Activated CD8-positive, alpha-beta memory T cell treated with anti-CD3 and anti-CD28 coated beads, Interleukin-2, amount 10 ng/mL, durations not matched to agents 7 days and 5 days (primary cell): ENCODE measurements around the gene TADA2B. TPM values are rescaled to one million over a fixed set of nuclear protein-coding genes. Genes with fewer than 3 reads are reported as not detected.
"Not testable (repeated sequence)": the region's sequence is repeated elsewhere in the genome, so short reads cannot be mapped to it uniquely, and the experiment has no call there.

Source experiments
- ATAC-seq: fragments of 150-1000 bp; cut with Tn5 transposase; one replicate; pipeline ENCODE4 v1.10.0; 2021; ENCODE audit warnings: moderate library complexity
- CTCF ChIA-PET: fragments of 350-600 bp; sonication (Branson Sonifier 250); formaldehyde crosslinking; loops from one replicate; lab custom pipeline; 2021; ENCODE audit warnings: antibody characterized with exemption; lab: Charles Lee
- DNase-seq: peaks from one replicate; pipeline ENCODE4 v3.0.0-alpha.2; 2020
- H3K27ac Mint-ChIP-seq: one replicate; pipeline ENCODE4 v1.8.0; 2021; ENCODE audit warnings: mild to moderate bottlenecking, mixed read lengths
- H3K27me3 Mint-ChIP-seq: one replicate; pipeline ENCODE4 v1.8.0; 2021; ENCODE audit warnings: mixed read lengths
- H3K36me3 Mint-ChIP-seq: one replicate; pipeline ENCODE4 v1.8.0; 2021; ENCODE audit warnings: mild to moderate bottlenecking, mixed read lengths
- H3K4me1 Mint-ChIP-seq: one replicate; pipeline ENCODE4 v1.8.0; 2021; ENCODE audit warnings: mixed read lengths
- H3K4me3 Mint-ChIP-seq: one replicate; pipeline ENCODE4 v1.8.0; 2021; ENCODE audit warnings: mild to moderate bottlenecking, moderate library complexity, mixed read lengths
- H3K9me3 Mint-ChIP-seq: one replicate; pipeline ENCODE4 v1.8.0; 2022; ENCODE audit warnings: low read depth, mixed read lengths
- total RNA-seq, 2 experiments: library from RNA; stranded (reverse); gene quantifications; one replicate each; pipeline ENCODE4 v1.2.3, GENCODE V29; 2021

Gene TADA2B
- total RNA-seq, 2 experiments from 2014 or later, result 16.9 to 21.4 TPM

DNA sequence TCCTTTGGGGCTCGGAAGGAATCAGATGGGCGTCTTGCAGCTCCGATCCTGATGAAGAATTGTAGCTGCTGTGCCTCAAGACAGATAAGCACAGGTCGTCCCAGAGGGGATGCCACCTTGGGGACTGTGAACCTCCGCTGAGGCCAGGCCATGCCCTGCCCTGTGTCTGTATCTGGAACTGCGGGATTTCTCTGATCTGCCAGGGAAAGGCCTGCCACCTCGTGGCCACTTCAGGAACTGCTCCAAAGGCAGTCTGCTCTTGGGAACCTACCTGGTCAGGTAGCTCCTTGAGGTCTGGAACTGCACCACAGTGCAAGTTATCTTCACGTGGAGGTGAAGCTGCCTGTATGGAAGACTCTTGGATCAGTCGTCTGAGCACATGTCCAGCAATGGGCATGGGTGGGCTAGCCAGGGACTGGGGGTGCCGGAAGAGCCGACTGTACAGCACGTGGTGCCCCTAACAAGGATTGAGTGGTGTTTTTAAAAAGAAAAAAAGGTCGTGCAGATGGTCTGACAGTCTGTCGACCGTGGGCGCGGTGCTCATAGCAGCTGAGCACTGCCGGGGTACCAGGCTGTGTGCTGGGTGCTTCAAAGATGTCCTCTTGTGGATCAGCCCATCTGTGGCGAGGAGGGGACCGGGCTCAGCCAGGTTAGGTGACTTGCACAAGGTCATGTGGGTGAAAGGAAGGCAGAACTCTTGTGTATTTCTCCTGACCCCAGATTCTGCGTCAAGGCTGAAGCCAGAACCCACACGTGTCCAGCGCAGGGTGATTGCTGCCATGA lies 27.7 kb downstream of the TADA2B start:
- CTCF ChIA-PET, result interaction anchor here (0.6 to 11.0 kb wide), 38 partner anchors 8 to 396 kb away, joined by 3 to 153 read pairs (median 4); partner anchors contain the start of genes BLOC1S4, MRFAP1L1, TADA2B and TBC1D14
- H3K27me3 Mint-ChIP-seq, result peaks cover 14% of the 10 kb centered on the region
- H3K27ac Mint-ChIP-seq, result no peak overlapping the region
- H3K9me3 Mint-ChIP-seq, result no peaks in the 10 kb centered on the region
- no peak overlapping the region for H3K4me3 Mint-ChIP-seq
- ATAC-seq, result peak; percentile 24
- H3K36me3 Mint-ChIP-seq, result peaks cover 5% of the 10 kb centered on the region
- peaks cover 32% of the 10 kb centered on the region for H3K4me1 Mint-ChIP-seq
- DNase-seq, result peak; percentile 89

DNA sequence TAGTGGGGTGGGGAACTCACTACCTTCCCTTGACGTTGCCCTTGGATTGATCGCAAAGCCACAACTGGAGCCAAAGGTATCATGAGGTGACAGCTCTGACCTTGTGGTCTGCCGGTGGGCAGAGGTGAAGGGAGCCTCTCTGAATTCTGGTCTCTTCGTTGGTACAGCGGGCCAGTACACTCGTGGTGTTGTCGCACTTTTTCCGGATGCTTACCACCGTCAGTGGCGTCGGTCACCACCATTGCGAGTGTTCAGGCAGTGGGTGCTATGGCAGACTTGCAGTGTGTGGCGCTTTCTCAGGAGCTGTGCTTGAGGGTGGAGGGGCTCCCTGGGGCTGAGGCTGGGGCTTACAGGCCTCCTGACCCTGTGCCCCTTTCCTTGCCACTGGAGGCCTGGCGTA lies 29.9 kb downstream of the TADA2B start:
- Mint-ChIP-seq H3K36me3 (no peaks in the 10 kb centered on the region), H3K4me1 (peaks cover 15% of the 10 kb centered on the region), H3K27me3 (peaks cover 14% of the 10 kb centered on the region), H3K9me3 (no peaks in the 10 kb centered on the region), H3K27ac (no peak overlapping the region), H3K4me3 (no peak overlapping the region)
- ATAC-seq (no peak), DNase-seq (no peak)
- CTCF ChIA-PET, result interaction anchor here (1.1 to 3.8 kb wide), 4 partner anchors 10 to 353 kb away, joined by 3 to 19 read pairs (median 8); a partner anchor contains a TSS

DNA sequence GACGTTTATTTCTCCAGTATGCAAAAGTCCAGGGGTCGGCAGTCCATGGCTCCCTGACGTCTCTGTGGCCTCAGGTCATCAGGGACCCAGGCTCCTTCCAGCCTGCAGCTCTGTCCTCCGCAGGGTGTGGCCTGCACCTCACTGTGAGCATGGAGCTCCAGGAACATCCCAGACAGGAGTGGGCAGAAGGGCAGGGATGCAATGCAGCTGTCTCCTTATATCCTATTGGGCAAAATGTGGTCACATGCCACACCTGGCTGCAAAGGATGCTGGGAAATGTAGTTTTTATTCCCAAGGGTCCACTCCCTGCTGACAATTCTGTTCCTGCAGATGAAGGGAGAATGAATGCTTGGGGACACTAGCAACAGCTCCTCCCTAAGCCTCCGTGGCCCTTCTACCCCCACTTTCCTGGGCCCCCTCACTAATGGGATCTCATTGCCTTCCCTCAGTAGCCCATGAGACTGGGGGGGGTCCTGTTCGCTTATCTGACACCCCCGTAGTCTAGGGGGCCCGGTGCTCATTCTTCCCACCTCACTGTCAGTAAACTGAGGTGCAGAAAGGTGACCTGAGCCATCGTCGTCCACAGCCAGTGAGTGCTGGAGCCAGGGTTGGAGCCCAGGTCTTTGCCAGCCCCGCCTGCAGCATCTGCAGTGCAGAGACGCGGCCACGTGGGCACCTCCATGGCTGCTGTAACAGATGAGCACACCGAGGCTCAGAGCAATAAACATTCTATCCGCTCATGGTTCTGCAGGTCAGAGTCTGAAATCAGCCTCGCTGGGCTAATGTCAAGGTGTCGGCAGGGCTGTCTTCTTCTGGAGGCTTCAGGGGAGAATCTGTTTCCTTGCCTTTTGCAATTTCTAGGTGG lies 30.6 kb downstream of the TADA2B start:
- H3K27ac Mint-ChIP-seq, result no peak overlapping the region
- DNase-seq (no peak), ATAC-seq (no peak)
- peaks cover 14% of the 10 kb centered on the region for H3K27me3 Mint-ChIP-seq
- peaks cover 12% of the 10 kb centered on the region for H3K4me1 Mint-ChIP-seq
- no peaks in the 10 kb centered on the region for H3K36me3 Mint-ChIP-seq
- no peak overlapping the region for H3K4me3 Mint-ChIP-seq
- CTCF ChIA-PET, result interaction anchor here (1.1 to 3.8 kb wide), 4 partner anchors 9 to 354 kb away, joined by 3 to 19 read pairs (median 4); a partner anchor contains a TSS
- H3K9me3 Mint-ChIP-seq, result no peaks in the 10 kb centered on the region

GRCh38 chr4:7074426-7074825 lies 31.3 kb downstream of the TADA2B start:
- CTCF ChIA-PET, result interaction anchor here (1.0 to 1.2 kb wide), 3 partner anchors 9 to 339 kb away, joined by 3 read pairs; a partner anchor contains a TSS
- H3K27me3 Mint-ChIP-seq, result peaks cover 18% of the 10 kb centered on the region
- H3K27ac Mint-ChIP-seq, result no peak overlapping the region
- H3K4me1 Mint-ChIP-seq, result peaks cover 7% of the 10 kb centered on the region
- no peaks in the 10 kb centered on the region for H3K9me3 Mint-ChIP-seq
- no peak for DNase-seq
- H3K4me3 Mint-ChIP-seq, result no peak overlapping the region
- ATAC-seq, result no peak
- no peaks in the 10 kb centered on the region for H3K36me3 Mint-ChIP-seq

DNA sequence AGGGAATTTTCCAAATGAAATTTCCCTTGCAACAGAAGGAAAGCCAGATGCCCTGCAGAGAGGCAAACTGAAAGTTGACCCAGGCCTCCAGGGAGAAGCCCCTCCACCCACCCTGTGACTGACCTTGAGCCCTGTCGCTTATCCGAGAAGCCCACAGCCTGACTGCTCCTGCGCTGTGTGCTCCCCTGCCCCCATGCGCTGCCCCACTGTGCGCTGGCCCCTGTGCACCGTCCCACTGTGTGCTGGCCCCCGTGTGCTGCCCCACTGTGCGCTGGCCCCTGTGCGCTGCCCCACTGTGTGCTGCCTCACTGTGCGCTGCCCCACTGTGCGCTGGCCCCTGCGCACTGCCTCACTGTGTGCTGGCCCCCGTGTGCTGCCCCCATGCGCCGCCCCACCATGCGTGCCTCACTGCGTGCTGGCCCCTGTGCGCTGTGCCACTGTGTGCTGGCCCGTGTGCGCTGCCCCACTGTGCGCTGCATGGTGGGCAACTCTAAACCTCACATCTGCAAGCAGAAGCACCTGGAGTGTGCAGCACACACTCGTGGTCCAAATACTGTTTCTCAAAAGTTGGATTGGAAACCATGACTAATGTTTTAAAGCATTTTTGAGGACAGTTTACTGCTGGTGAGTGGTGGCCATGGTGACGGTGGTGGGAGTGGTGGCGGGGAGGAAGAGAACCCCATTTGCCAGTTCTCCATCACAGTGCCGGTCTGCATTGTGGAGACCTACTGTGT lies 33.0 kb downstream of the TADA2B start:
- CTCF ChIA-PET, result no interaction called here
- Mint-ChIP-seq H3K27me3 (peaks cover 31% of the 10 kb centered on the region), H3K36me3 (no peaks in the 10 kb centered on the region), H3K4me1 (no peaks in the 10 kb centered on the region), H3K4me3 (no peak overlapping the region), H3K27ac (no peak overlapping the region), H3K9me3 (no peaks in the 10 kb centered on the region)
- DNase-seq, result no peak
- ATAC-seq, result no peak

GRCh38 chr4:7076696-7077082 lies 33.5 kb downstream of the TADA2B start:
- DNase-seq, result no peak
- no peaks in the 10 kb centered on the region for H3K4me1 Mint-ChIP-seq
- H3K27me3 Mint-ChIP-seq, result peaks cover 32% of the 10 kb centered on the region
- ATAC-seq, result no peak
- H3K27ac Mint-ChIP-seq, result no peak overlapping the region
- CTCF ChIA-PET, result no interaction called here
- H3K9me3 Mint-ChIP-seq, result no peaks in the 10 kb centered on the region
- no peak overlapping the region for H3K4me3 Mint-ChIP-seq
- H3K36me3 Mint-ChIP-seq, result no peaks in the 10 kb centered on the region

DNA sequence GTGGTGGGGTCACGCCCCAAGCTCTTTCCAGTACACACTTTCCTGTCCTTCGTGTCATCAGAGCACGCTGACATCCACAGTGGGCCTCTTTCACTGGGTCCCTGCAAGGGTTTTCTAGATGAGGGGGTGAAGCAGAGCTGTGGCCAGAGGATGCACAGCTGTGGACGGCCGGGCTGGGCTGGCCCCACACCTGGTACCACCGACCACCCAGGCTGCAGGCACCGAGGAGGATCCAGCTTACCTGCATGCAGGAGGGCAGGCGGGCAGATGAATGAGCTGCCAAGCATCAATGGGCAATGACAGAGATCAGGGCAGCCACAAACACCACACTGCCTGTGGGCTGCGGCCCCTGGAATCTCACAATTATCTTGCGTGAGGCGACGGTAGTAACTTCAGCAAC lies 34.2 kb downstream of the TADA2B start:
- Mint-ChIP-seq H3K4me1 (no peaks in the 10 kb centered on the region), H3K9me3 (no peaks in the 10 kb centered on the region), H3K4me3 (no peak overlapping the region), H3K27ac (no peak overlapping the region), H3K27me3 (peaks cover 32% of the 10 kb centered on the region), H3K36me3 (no peaks in the 10 kb centered on the region)
- CTCF ChIA-PET, result no interaction called here
- ATAC-seq (no peak), DNase-seq (no peak)

DNA sequence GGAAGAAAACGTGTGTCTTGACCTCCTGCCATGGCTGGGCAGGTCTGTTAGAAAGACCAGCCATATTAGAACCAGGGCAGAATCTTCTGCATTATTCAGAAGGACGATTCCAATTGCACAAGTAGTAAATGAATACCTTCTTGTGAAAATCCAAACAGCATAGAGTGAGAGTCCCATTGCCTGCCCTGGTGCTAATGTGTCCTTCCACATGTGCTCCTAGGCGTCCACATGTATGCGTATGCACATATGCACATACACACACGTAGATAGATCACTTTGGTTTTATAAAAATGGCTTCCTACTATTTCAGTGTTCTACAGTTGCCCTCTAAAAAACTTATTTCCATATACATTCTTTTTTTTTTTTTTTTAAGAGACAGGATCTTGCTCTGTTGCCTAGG lies 34.9 kb downstream of the TADA2B start:
- H3K36me3 Mint-ChIP-seq, result no peaks in the 10 kb centered on the region
- CTCF ChIA-PET, result interaction anchor here (2.7 kb wide), 1 partner anchor 8 kb away, joined by 7 read pairs; no protein-coding TSS in a partner anchor
- H3K4me3 Mint-ChIP-seq, result no peak overlapping the region
- no peaks in the 10 kb centered on the region for H3K4me1 Mint-ChIP-seq
- H3K27ac Mint-ChIP-seq, result no peak overlapping the region
- H3K9me3 Mint-ChIP-seq, result no peaks in the 10 kb centered on the region
- H3K27me3 Mint-ChIP-seq, result peaks cover 35% of the 10 kb centered on the region
- ATAC-seq, result no peak
- no peak for DNase-seq

- not testable (repeated sequence) for H3K4me3 Mint-ChIP-seq, H3K9me3 Mint-ChIP-seq, DNase-seq, H3K4me1 Mint-ChIP-seq, ATAC-seq, H3K36me3 Mint-ChIP-seq, H3K27ac Mint-ChIP-seq
- CTCF ChIA-PET, result interaction anchor here (1.4 to 2.7 kb wide), 2 partner anchors 10 to 12 kb away, joined by 6 to 7 read pairs; partner anchors contain the start of gene GRPEL1
- peaks cover 43% of the 10 kb centered on the region for H3K27me3 Mint-ChIP-seq
Observed at GRCh38 chr4:7079483-7079882, 36.3 kb downstream of the TADA2B start.

DNA sequence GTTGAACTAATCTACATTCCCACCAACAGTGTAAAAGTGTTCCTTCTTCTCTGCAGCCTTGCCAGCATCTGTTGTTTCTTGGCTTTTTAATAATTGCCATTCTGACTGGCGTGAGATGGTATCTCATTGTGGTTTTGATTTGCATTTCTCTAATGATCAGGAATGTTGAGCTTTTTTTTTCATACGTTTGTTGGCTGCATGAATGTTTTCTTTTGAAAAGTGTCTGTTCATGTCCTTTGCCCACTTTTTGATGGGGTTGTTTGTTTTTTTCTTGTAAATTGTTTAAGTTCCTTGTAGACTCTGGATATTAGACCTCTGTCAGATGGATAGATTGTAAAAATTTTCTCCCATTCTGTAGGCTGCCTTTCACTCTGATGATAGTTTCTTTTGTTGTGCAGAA lies 36.7 kb downstream of the TADA2B start:
- not testable (repeated sequence) for H3K4me3 Mint-ChIP-seq, DNase-seq, H3K9me3 Mint-ChIP-seq, H3K27ac Mint-ChIP-seq, H3K36me3 Mint-ChIP-seq, ATAC-seq, H3K4me1 Mint-ChIP-seq
- CTCF ChIA-PET, result interaction anchor here (0.6 to 2.7 kb wide), 3 partner anchors 10 to 230 kb away, joined by 3 to 7 read pairs (median 6); partner anchors contain the start of gene GRPEL1
- H3K27me3 Mint-ChIP-seq, result peaks cover 47% of the 10 kb centered on the region

DNA sequence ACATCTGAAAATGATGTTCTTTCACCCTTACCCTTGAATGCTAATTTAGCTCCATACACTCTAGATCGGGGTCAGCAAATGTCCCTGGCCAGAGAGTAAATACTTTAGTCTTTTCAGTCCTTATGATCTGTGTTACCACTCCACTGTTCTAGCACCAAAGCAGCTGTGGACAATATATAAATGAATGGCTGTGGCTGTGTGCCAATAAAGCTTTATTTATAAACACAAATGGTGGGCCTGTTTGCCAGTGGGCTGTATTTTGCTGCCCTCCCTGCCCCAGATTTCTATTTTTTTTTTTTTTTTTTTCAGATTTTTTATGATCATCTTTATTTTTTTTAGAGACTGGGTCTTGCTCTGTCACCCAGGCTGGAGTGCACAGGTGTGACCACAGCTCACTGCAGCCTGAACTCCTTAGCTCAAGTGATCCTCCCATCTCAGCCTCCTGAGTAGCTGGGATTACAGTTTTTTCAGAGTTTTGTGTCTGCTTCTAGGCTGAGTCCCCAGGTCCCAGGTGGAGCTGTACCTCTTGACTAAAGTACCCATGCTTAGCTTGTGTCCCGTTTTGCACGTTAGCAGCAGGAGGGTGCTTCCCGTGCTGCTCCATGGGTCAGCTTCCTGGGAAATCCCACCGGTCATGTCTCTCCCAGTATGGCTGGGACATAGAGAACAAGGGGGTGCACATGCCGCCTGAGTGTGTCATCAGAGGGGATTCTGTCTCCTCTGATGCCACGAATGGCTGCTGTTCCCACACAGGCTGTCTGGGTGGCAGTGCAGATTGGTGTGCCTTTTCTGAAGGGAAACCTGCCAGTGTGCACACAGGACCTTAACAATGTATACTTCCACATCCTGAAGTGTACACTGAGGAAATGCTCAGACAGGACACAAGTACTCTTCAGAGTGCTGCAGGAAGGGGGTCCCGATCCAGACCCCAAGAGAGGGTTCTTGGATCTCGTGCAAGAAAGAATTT lies 40.7 kb downstream of the TADA2B start:
- Mint-ChIP-seq H3K9me3 (no peaks in the 10 kb centered on the region), H3K27ac (no peak overlapping the region), H3K4me3 (no peak overlapping the region), H3K4me1 (no peaks in the 10 kb centered on the region), H3K27me3 (peaks cover 62% of the 10 kb centered on the region), H3K36me3 (peaks cover 2% of the 10 kb centered on the region)
- DNase-seq (no peak), ATAC-seq (no peak)
- CTCF ChIA-PET, result interaction anchor here (0.7 to 3.2 kb wide), 7 partner anchors 9 to 426 kb away, joined by 3 to 19 read pairs (median 3); no protein-coding TSS in a partner anchor

GRCh38 chr4:7084564-7084961 lies 41.4 kb downstream of the TADA2B start:
- not testable (repeated sequence) for DNase-seq, H3K9me3 Mint-ChIP-seq, H3K4me1 Mint-ChIP-seq, ATAC-seq, H3K36me3 Mint-ChIP-seq, H3K4me3 Mint-ChIP-seq, H3K27ac Mint-ChIP-seq
- CTCF ChIA-PET, result interaction anchor here (1.2 to 3.2 kb wide), 2 partner anchors 13 to 17 kb away, joined by 3 to 19 read pairs; no protein-coding TSS in a partner anchor
- peaks cover 64% of the 10 kb centered on the region for H3K27me3 Mint-ChIP-seq
